Measurements from ENCODE around the gene SERPINA10. TPM values are rescaled to one million over a fixed set of nuclear protein-coding genes. Genes with fewer than 3 reads are reported as not detected.

SERPINA10 gene
- total and polyA plus RNA-seq, 2 donors from 2014 or later, result not detected

GRCh38 chr14:94307410-94307992 is 14.4 kb upstream of the SERPINA10 start:
- Histone ChIP-seq H3K9me3 (ENCODE audit: control insufficient read depth in 2 of 3, insufficient read depth in 1 of 3, low read length in 3 of 3) (peaks cover 0 to 13% (median 0%) of the 10 kb centered on the region in 3 donors), H3K27ac (ENCODE audit: low read depth in 2 of 2, low read length in 2 of 2) (no peak overlapping the region), H3K4me3 (ENCODE audit: low read length in 3 of 3) (no peak overlapping the region), H3K36me3 (ENCODE audit: control insufficient read depth in 2 of 3, insufficient read depth in 3 of 3, low read length in 3 of 3) (peaks cover 0 to 6% (median 0%) of the 10 kb centered on the region in 3 donors), H3K4me1 (ENCODE audit: control insufficient read depth in 2 of 3, insufficient read depth in 2 of 3, low read depth in 1 of 3, low read length in 3 of 3) (no peaks in the 10 kb centered on the region), H3K9ac (ENCODE audit: low read length in 3 of 3) (no peak overlapping the region), H3K27me3 (ENCODE audit: control insufficient read depth, insufficient read depth, low read length) (no peaks in the 10 kb centered on the region)
- intact Hi-C loops (cut with DNase I), result no loop called here
- FAIRE-seq (no peak), DNase-seq (no peak)
- TF ChIP-seq, protein P1, sequence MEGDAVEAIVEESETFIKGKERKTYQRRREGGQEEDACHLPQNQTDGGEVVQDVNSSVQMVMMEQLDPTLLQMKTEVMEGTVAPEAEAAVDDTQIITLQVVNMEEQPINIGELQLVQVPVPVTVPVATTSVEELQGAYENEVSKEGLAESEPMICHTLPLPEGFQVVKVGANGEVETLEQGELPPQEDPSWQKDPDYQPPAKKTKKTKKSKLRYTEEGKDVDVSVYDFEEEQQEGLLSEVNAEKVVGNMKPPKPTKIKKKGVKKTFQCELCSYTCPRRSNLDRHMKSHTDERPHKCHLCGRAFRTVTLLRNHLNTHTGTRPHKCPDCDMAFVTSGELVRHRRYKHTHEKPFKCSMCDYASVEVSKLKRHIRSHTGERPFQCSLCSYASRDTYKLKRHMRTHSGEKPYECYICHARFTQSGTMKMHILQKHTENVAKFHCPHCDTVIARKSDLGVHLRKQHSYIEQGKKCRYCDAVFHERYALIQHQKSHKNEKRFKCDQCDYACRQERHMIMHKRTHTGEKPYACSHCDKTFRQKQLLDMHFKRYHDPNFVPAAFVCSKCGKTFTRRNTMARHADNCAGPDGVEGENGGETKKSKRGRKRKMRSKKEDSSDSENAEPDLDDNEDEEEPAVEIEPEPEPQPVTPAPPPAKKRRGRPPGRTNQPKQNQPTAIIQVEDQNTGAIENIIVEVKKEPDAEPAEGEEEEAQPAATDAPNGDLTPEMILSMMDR (IDR thresholded peaks at IDR 0.05; ENCODE audit: borderline replicate concordance, extremely low read depth, insufficient read depth), result no peak

- TF ChIP-seq, protein P1 (IDR thresholded peaks at IDR 0.05; ENCODE audit: borderline replicate concordance, extremely low read depth, insufficient read depth), result no peak
- Histone ChIP-seq H3K27ac (ENCODE audit: low read depth in 2 of 2, low read length in 2 of 2) (no peak overlapping the region), H3K36me3 (ENCODE audit: control insufficient read depth in 2 of 3, insufficient read depth in 3 of 3, low read length in 3 of 3) (peaks cover 0 to 6% (median 0%) of the 10 kb centered on the region in 3 donors), H3K27me3 (ENCODE audit: control insufficient read depth, insufficient read depth, low read length) (no peaks in the 10 kb centered on the region), H3K9me3 (ENCODE audit: control insufficient read depth in 2 of 3, insufficient read depth in 1 of 3, low read length in 3 of 3) (peaks cover 0 to 13% (median 0%) of the 10 kb centered on the region in 3 donors), H3K4me3 (ENCODE audit: low read length in 3 of 3) (no peak overlapping the region), H3K4me1 (ENCODE audit: control insufficient read depth in 2 of 3, insufficient read depth in 2 of 3, low read depth in 1 of 3, low read length in 3 of 3) (no peaks in the 10 kb centered on the region), H3K9ac (ENCODE audit: low read length in 3 of 3) (no peak overlapping the region)
- FAIRE-seq (no peak), DNase-seq (no peak)
- intact Hi-C loops (cut with DNase I), result no loop called here
Measured at GRCh38 chr14:94306047-94306978, 13.2 kb upstream of the SERPINA10 start.

- TF ChIP-seq, protein P1 (IDR thresholded peaks at IDR 0.05; ENCODE audit: borderline replicate concordance, extremely low read depth, insufficient read depth), result no peak
- Histone ChIP-seq H3K36me3 (ENCODE audit: control insufficient read depth in 2 of 3, insufficient read depth in 3 of 3, low read length in 3 of 3) (peaks cover 0 to 6% (median 0%) of the 10 kb centered on the region in 3 donors), H3K27me3 (ENCODE audit: control insufficient read depth, insufficient read depth, low read length) (no peaks in the 10 kb centered on the region), H3K27ac (ENCODE audit: low read depth in 2 of 2, low read length in 2 of 2) (no peak overlapping the region), H3K9ac (ENCODE audit: low read length in 3 of 3) (no peak overlapping the region), H3K9me3 (ENCODE audit: control insufficient read depth in 2 of 3, insufficient read depth in 1 of 3, low read length in 3 of 3) (peaks cover 0 to 13% (median 0%) of the 10 kb centered on the region in 3 donors), H3K4me1 (ENCODE audit: control insufficient read depth in 2 of 3, insufficient read depth in 2 of 3, low read depth in 1 of 3, low read length in 3 of 3) (no peaks in the 10 kb centered on the region), H3K4me3 (ENCODE audit: low read length in 3 of 3) (no peak overlapping the region)
- intact Hi-C loops (cut with DNase I), result no loop called here
- FAIRE-seq (no peak), DNase-seq (no peak)
Measured at GRCh38 chr14:94305620-94306019, 12.6 kb upstream of the SERPINA10 start.

Data from kidney (tissue), 14 donors.